HepG2 (cell line): Measurements from ENCODE around the gene PIP5KL1. TPM values are rescaled to one million over a fixed set of nuclear protein-coding genes. Genes with fewer than 3 reads are reported as not detected.
A peak's percentile ranks its signal among the peaks of the same experiment; 100 is the strongest.

Experiments used
- AKAP8 ChIP-seq: sonication (generic); formaldehyde crosslinking; IDR thresholded peaks from 2 replicates; pipeline ENCODE4 v1.5.1; 2020; ENCODE audit warnings: mild to moderate bottlenecking, missing genetic modification reagents
- ATRX ChIP-seq: sonication (generic); formaldehyde crosslinking; IDR thresholded peaks from 2 replicates; pipeline ENCODE4 v1.4.0; 2020; ENCODE audit warnings: missing genetic modification reagents, borderline replicate concordance
- CEBPG ChIP-seq: IDR thresholded peaks from 2 replicates; pipeline ENCODE4 v1.6.1; 2016
- FOXA1 ChIP-seq, 2 experiments: fragments of 450-650 bp in 1 of 2; sonication (generic) in 1 of 2; formaldehyde crosslinking in 1 of 2; IDR thresholded peaks; 2 replicates each; pipeline versions ENCODE4 v1.4.0 to v1.6.1; 2016 to 2020; ENCODE audit warnings: missing genetic modification reagents in 1 of 2
- FOXA3 ChIP-seq: IDR thresholded peaks from 2 replicates; pipeline ENCODE4 v1.6.1; 2016; ENCODE audit warnings: missing genetic modification reagents, missing compliant biosample characterization
- HIVEP1 ChIP-seq: sonication (generic); formaldehyde crosslinking; IDR thresholded peaks from 2 replicates; pipeline ENCODE4 v1.4.0; 2020; ENCODE audit warnings: mild to moderate bottlenecking, missing genetic modification reagents
- KDM5B ChIP-seq: sonication (generic); formaldehyde crosslinking; IDR thresholded peaks from 2 replicates; pipeline ENCODE4 v1.4.0; 2020; ENCODE audit warnings: missing genetic modification reagents, mild to moderate bottlenecking, borderline replicate concordance
- KLF15 ChIP-seq: sonication (generic); formaldehyde crosslinking; IDR thresholded peaks from 2 replicates; pipeline ENCODE4 v1.8.1; 2023; ENCODE audit warnings: borderline replicate concordance, mild to moderate bottlenecking, inconsistent platforms, missing genetic modification reagents, mixed read lengths
- PHF21A ChIP-seq: sonication (generic); formaldehyde crosslinking; IDR thresholded peaks from 2 replicates; pipeline ENCODE4 v1.5.0; 2020; ENCODE audit warnings: mild to moderate bottlenecking, missing genetic modification reagents
- PITX1 ChIP-seq: sonication (generic); formaldehyde crosslinking; IDR thresholded peaks from 2 replicates; pipeline ENCODE4 v1.5.1; 2020; ENCODE audit warnings: mild to moderate bottlenecking, missing genetic modification reagents
- REXO4 ChIP-seq: sonication (generic); formaldehyde crosslinking; IDR thresholded peaks from 2 replicates; pipeline ENCODE4 v1.8.0; 2022; ENCODE audit warnings: missing genetic modification reagents, mild to moderate bottlenecking, borderline replicate concordance
- SIN3A ChIP-seq: IDR thresholded peaks from 2 replicates; pipeline ENCODE4 v1.6.1; 2011; ENCODE audit warnings: low read depth, mild to moderate bottlenecking, control low read depth, low read length, borderline replicate concordance
- ZBED4 ChIP-seq: sonication (generic); formaldehyde crosslinking; IDR thresholded peaks from 2 replicates; pipeline ENCODE4 v1.4.0; 2020; ENCODE audit warnings: missing genetic modification reagents, borderline replicate concordance
- ZBTB49 ChIP-seq: sonication (generic); formaldehyde crosslinking; IDR thresholded peaks from 2 replicates; pipeline ENCODE4 v1.4.0; 2020; ENCODE audit warnings: missing genetic modification reagents, borderline replicate concordance
- ZEB1 ChIP-seq: IDR thresholded peaks from 2 replicates; pipeline ENCODE4 v1.6.1; 2012; ENCODE audit warnings: mild to moderate bottlenecking, low read depth, inconsistent platforms; ENCODE audit not compliant: insufficient replicate concordance
- ZNF331 ChIP-seq: sonication (generic); formaldehyde crosslinking; IDR thresholded peaks from 2 replicates; pipeline ENCODE4 v1.4.0; 2020; ENCODE audit warnings: missing genetic modification reagents
- ZNF574 ChIP-seq: sonication (generic); formaldehyde crosslinking; IDR thresholded peaks from 2 replicates; pipeline ENCODE4 v1.4.0; 2020; ENCODE audit warnings: missing genetic modification reagents
- ZNF660 ChIP-seq: sonication (generic); formaldehyde crosslinking; IDR thresholded peaks from 2 replicates; pipeline ENCODE4 v1.5.1; 2020; ENCODE audit warnings: mild to moderate bottlenecking, low read depth, missing genetic modification reagents, borderline replicate concordance
- ZNF883 ChIP-seq: sonication (generic); formaldehyde crosslinking; IDR thresholded peaks from 2 replicates; pipeline ENCODE4 v1.5.1; 2020; ENCODE audit warnings: mild to moderate bottlenecking, missing genetic modification reagents; ENCODE audit errors: not compliant biosample characterization
- ZZZ3 ChIP-seq: sonication (generic); formaldehyde crosslinking; IDR thresholded peaks from 2 replicates; pipeline ENCODE4 v1.4.0; 2020; ENCODE audit warnings: missing genetic modification reagents, mild to moderate bottlenecking, borderline replicate concordance
- polyA plus RNA-seq, 8 experiments: library from polyadenylated mRNA; depleted of rRNA in 3 of 8; stranded (reverse) in 7 of 8; unstranded in 1 of 8; fragments of >200 nt; fragmentation: Illumina TruSeq in 4 of 8; extraction: Trizol in 4 of 8; gene quantifications; 2 replicates each; pipeline versions ENCODE4 v1.2.1 to v1.2.3, GENCODE V29; 2011 to 2016; ENCODE audit warnings: low read depth in 4 of 8, missing spikeins in 1 of 8, mixed read lengths in 1 of 8; ENCODE audit not compliant: insufficient read depth in 1 of 8
- total RNA-seq, 5 experiments: library from RNA; depleted of rRNA; stranded (reverse); fragments of >200 nt; fragmentation: Illumina TruSeq; extraction: Trizol; gene quantifications; 2 replicates each; pipeline ENCODE4 v1.2.3, GENCODE V29; 2016; ENCODE audit warnings: low read depth in 1 of 5

PIP5KL1 gene
- total and polyA plus RNA-seq, 2 of the 13 experiments (the other 11 are each of a cell fraction or from before 2014, with no cell fraction given) = 0.20 to 0.49 TPM

- no peak for TF ChIP-seq REXO4
- no peak for TF ChIP-seq CEBPG
- no peak for TF ChIP-seq FOXA1 (IDR thresholded peaks at IDR 0.05)
- no peak for TF ChIP-seq FOXA1 (CRISPR knock-in tag; IDR thresholded peaks at IDR 0.05)
- peak; percentile 93; the same call in 1 of the 2 replicates for TF ChIP-seq ZBED4 (CRISPR knock-in tag)
- TF ChIP-seq ATRX (CRISPR knock-in tag) = no peak
- no peak for TF ChIP-seq ZBTB49
- no peak for TF ChIP-seq ZNF660 (CRISPR knock-in tag)
- TF ChIP-seq SIN3A = peak; percentile 65; the same call in 1 of the 2 replicates
- TF ChIP-seq ZNF574 (CRISPR knock-in tag) = no peak
- no peak for TF ChIP-seq AKAP8
- no peak for TF ChIP-seq ZNF883 (CRISPR knock-in tag)
- TF ChIP-seq KDM5B = 0 out of 2 replicates have a peak, but pooled peaks have one; percentile 19
- TF ChIP-seq PITX1 = 0 out of 2 replicates have a peak, but pooled peaks have one; percentile 10
- peak; percentile 38; the same call in 1 of the 2 replicates for TF ChIP-seq PHF21A
- TF ChIP-seq HIVEP1 (CRISPR knock-in tag) = no peak
- TF ChIP-seq ZZZ3 (CRISPR knock-in tag) = no peak
- TF ChIP-seq ZEB1 = no peak
- TF ChIP-seq KLF15 (CRISPR knock-in tag) = no peak
- TF ChIP-seq ZNF331 (CRISPR knock-in tag) = no peak
- no peak for TF ChIP-seq FOXA3 (CRISPR knock-in tag)
These were observed 13.6 kb downstream of the PIP5KL1 start, which contains the start of gene ST6GALNAC4 (continued) for GRCh38 chr9:127916720-127917581.
